ENCODE results near the gene CENPP. TPM values are rescaled to one million over a fixed set of nuclear protein-coding genes. Genes with fewer than 3 reads are reported as not detected.

Gene CENPP
- total and polyA plus RNA-seq, 2 donors, result 2.7 to 20.9 TPM

DNA sequence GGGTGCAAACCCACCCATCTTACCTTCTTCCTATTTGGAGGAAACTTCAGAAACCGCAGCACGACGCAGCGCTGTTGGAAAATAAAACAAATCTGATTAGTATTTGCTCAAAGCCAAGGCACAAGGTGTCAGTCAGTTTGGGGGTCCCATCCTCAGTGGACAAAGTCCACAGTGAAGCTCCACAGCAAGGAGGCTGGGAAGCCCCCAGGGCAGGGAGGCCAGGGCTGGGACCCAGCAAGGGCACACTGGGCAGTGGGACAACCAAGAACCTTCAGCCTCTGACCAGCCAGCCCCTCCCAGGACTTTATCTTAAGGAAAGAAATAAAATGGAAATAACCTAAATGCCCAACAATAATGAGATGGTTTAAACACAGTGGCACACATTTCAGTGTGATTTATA lies 332.9 kb downstream of the CENPP start:
- WGBS, result 98% methylated on average over 4 of the region's 4 CpGs
- H3K4me3 ChIP-seq (ENCODE audit: low read depth, low read length), result no peak overlapping the region
- no peak overlapping the region for H3K27ac ChIP-seq (ENCODE audit: low read depth)
- H3K36me3 ChIP-seq (ENCODE audit: insufficient read depth), result no peaks in the 10 kb centered on the region
- no peaks in the 10 kb centered on the region for H3K4me1 ChIP-seq (ENCODE audit: insufficient read depth)
- DNase-seq (ENCODE audit: extremely low spot score), result no peak

GRCh38 chr9:92659601-92660000 lies 333.8 kb downstream of the CENPP start:
- H3K4me1 ChIP-seq (ENCODE audit: insufficient read depth), result no peaks in the 10 kb centered on the region
- WGBS, result 76% methylated on average over 10 of the region's 10 CpGs
- DNase-seq (ENCODE audit: extremely low spot score), result no peak
- no peak overlapping the region for H3K4me3 ChIP-seq (ENCODE audit: low read depth, low read length)
- no peak overlapping the region for H3K27ac ChIP-seq (ENCODE audit: low read depth)
- no peaks in the 10 kb centered on the region for H3K36me3 ChIP-seq (ENCODE audit: insufficient read depth)

DNA sequence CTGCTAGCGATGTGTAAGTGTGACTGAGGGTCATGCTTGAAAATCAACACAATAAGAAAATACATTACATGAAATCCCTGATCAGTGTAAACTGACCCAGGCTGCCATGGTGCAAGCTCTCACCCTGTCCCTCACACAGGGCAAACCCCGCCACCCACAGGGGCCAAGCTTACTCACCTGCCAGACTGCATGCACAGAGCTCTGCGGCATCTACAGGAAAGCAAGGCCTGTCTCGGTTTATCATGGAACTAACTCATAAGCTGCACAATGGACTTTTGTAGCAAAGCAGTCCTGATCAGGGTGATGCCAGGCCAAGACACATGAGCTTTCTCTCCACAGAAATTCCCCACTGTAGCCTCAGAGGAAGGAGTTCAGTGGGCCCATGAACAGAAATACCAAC lies 334.5 kb downstream of the CENPP start:
- no peak overlapping the region for H3K27ac ChIP-seq (ENCODE audit: low read depth)
- no peak overlapping the region for H3K4me3 ChIP-seq (ENCODE audit: low read depth, low read length)
- H3K4me1 ChIP-seq (ENCODE audit: insufficient read depth), result no peaks in the 10 kb centered on the region
- WGBS, result 82% methylated on average over 4 of the region's 4 CpGs
- DNase-seq (ENCODE audit: extremely low spot score), result no peak
- no peaks in the 10 kb centered on the region for H3K36me3 ChIP-seq (ENCODE audit: insufficient read depth)

DNA sequence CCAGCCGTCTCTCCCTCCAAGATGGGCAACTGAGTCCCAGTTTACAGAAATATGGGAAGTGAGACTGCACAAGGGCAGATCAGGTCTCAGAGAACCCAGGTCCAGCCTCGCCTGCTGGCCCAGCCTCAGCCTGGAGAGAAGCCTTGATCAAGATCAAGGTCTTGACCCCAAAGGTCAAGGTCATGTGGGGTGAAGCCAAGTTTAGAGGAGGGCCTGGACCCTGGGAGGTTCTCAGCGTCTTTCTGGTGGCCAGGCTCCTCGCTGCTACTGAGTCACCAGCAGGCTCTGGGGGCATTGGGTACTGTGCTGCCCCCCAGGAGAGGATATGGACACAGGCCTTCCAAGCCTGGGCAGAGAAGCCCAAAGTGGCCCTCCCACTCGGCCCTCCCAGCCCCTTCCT lies 335.4 kb downstream of the CENPP start:
- Histone ChIP-seq H3K36me3 (ENCODE audit: insufficient read depth) (no peaks in the 10 kb centered on the region), H3K4me1 (ENCODE audit: insufficient read depth) (no peaks in the 10 kb centered on the region), H3K4me3 (ENCODE audit: low read depth, low read length) (no peak overlapping the region), H3K27ac (ENCODE audit: low read depth) (no peak overlapping the region)
- WGBS, result 85% methylated on average over 5 of the region's 5 CpGs
- DNase-seq (ENCODE audit: extremely low spot score), result no peak

DNA sequence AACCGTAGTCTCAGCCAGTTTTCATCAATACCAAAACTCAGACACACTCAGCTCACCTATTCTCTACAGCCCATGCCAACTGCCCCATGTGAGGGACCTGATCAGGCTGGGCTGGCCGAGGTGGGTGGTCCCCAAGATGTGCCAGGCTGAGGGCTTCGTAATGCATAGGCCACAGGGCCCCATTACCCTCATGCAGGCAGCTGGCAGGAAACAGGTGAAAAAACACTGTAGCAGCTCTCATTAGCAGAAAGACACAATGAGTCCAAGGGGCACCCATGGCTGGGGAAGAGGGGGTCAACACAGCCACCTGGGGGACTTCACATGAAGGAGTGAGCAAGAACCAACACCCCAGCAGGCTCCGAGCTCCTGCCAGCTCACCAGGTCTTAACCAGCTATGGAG lies 336.0 kb downstream of the CENPP start:
- Histone ChIP-seq H3K4me3 (ENCODE audit: low read depth, low read length) (no peak overlapping the region), H3K4me1 (ENCODE audit: insufficient read depth) (no peaks in the 10 kb centered on the region), H3K36me3 (ENCODE audit: insufficient read depth) (no peaks in the 10 kb centered on the region), H3K27ac (ENCODE audit: low read depth) (no peak overlapping the region)
- no peak for DNase-seq (ENCODE audit: extremely low spot score)
- whole genome bisulfite sequencing, result 92% methylated on average over 4 of the region's 4 CpGs

DNA sequence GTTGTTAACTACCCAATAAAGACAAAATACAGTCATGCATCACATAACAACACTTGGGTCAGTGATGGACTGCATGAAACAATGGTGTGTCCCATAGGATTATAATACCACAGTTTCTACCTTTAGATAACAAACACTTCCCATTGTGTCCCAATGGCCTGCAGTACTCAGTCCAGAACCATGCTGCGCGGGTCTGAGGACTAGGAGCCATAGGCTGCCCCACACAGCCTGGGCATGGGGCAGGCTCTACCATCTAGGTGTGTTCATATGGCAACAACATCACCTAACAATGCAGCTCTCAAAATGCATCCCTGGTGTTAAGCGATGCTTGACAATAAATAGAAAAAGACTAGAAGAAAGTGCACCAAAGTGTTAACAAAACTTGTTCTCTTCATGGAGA lies 337.4 kb downstream of the CENPP start:
- no peak for DNase-seq (ENCODE audit: extremely low spot score)
- H3K27ac ChIP-seq (ENCODE audit: low read depth), result no peak overlapping the region
- no peak overlapping the region for H3K4me3 ChIP-seq (ENCODE audit: low read depth, low read length)
- 96% methylated on average over 3 of the region's 3 CpGs for WGBS
- H3K36me3 ChIP-seq (ENCODE audit: insufficient read depth), result no peaks in the 10 kb centered on the region
- no peaks in the 10 kb centered on the region for H3K4me1 ChIP-seq (ENCODE audit: insufficient read depth)

DNA sequence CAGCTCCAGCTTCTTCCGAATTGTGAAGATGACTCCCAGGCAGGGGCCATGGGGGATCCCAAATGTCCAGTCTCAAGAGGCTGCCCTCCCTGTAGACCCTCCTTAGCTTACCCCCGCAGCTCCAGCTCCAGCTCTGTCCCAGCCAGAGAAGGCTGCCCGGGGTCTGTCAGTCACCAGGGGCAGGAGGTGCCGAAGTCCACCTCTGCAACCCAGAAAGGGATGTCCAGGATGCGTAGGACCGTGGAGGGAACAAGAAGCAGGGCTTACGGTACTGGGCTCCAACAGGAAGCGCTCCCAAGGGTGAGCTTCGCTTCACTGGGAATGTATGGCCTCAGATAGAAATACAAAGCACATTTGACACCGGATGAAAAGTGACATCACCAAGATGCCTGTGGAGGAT lies 338.2 kb downstream of the CENPP start:
- H3K4me1 ChIP-seq (ENCODE audit: insufficient read depth), result no peaks in the 10 kb centered on the region
- WGBS, result 92% methylated on average over 10 of the region's 10 CpGs
- no peak for DNase-seq (ENCODE audit: extremely low spot score)

DNA sequence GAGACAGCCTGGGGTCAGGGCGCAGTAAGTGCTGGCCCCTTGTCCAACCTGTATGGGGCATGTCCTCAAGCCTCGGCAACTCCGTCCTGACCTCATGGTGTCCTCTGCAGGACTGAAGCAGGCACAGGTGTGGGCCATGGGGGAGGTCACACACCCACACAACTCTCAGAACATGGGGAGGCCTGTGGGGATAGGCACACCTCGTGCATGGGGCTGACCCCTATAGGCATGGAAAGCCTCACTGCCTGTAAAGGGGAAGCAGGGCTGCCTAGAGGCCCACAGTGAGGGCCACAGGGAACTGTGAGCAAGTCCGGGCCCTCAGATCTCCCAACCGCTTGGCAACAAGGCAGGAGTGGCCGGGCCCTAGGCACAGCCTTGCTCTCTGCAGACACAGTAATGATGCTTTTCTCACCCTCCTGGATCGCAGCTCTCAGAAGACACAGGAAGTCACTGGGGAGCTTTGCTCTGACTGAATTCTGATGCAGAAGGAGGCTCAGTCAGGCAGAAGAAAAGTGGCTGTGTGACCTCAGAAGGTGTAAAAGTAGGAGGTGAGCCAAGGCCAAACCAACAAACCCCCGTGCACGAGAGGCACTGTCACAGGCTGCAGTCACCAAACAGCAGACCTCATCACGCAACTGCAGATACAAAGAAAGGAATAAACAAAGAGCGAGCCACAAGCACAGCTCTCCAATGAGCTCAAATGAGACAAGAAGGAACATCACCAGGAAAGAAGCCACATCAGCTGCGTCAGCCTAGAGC lies 338.8 kb downstream of the CENPP start:
- Histone ChIP-seq H3K27ac (ENCODE audit: low read depth) (no peak overlapping the region), H3K4me1 (ENCODE audit: insufficient read depth) (no peaks in the 10 kb centered on the region), H3K36me3 (ENCODE audit: insufficient read depth) (no peaks in the 10 kb centered on the region), H3K4me3 (ENCODE audit: low read depth, low read length) (no peak overlapping the region)
- DNase-seq (ENCODE audit: extremely low spot score), result no peak
- 78% methylated on average over 13 of the region's 13 CpGs for WGBS

More for the DNA sequence above, 338.2 kb downstream of the CENPP start:
- no peak overlapping the region for H3K27ac ChIP-seq (ENCODE audit: low read depth)
- no peak overlapping the region for H3K4me3 ChIP-seq (ENCODE audit: low read depth, low read length)
- H3K36me3 ChIP-seq (ENCODE audit: insufficient read depth), result no peaks in the 10 kb centered on the region

DNA sequence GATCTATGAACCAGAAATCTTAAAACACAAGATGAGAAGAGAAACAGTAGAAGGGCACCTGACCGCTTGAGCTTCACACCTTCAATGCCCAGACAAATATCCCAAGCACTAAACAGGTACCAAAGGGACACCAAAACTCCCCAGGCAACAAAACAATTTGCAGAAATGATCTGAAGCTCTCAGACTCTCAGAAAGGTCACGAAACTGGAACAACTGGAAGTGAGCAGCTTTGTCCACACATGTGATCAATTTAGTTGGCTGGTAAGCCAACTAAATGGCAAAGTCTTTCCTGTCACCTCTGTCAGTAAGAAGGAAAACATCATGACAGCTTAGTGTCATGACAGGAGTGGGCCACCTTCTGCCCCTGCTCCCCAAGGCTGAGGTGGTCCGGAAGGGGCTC lies 340.1 kb downstream of the CENPP start:
- H3K27ac ChIP-seq (ENCODE audit: low read depth), result no peak overlapping the region
- H3K4me1 ChIP-seq (ENCODE audit: insufficient read depth), result no peaks in the 10 kb centered on the region
- H3K4me3 ChIP-seq (ENCODE audit: low read depth, low read length), result no peak overlapping the region
- 86% methylated on average over 3 of the region's 3 CpGs for WGBS
- DNase-seq (ENCODE audit: extremely low spot score), result no peak
- H3K36me3 ChIP-seq (ENCODE audit: insufficient read depth), result no peaks in the 10 kb centered on the region

DNA sequence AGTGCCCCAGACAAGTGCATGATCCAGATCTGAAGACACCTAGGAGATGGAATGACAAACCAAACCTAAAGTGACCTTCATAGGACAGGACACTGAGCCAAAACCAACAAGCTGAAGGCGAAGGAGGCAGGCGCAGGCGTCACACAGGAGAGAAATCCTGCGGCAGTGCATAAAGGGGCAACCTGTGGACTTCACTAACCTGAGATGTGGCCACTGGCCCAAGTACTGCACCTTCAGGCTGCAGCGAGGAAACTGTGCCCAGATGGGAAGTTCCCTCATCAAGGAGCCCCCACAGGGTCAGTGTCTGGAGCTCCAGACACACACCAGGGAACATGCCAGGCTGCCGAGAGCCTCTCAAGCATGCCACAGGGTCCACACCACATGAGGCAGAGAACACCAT lies 340.5 kb downstream of the CENPP start:
- no peak overlapping the region for H3K4me3 ChIP-seq (ENCODE audit: low read depth, low read length)
- H3K27ac ChIP-seq (ENCODE audit: low read depth), result no peak overlapping the region
- 91% methylated on average over 6 of the region's 6 CpGs for WGBS
- no peak for DNase-seq (ENCODE audit: extremely low spot score)
- H3K36me3 ChIP-seq (ENCODE audit: insufficient read depth), result no peaks in the 10 kb centered on the region
- no peaks in the 10 kb centered on the region for H3K4me1 ChIP-seq (ENCODE audit: insufficient read depth)

- no peaks in the 10 kb centered on the region for H3K36me3 ChIP-seq (ENCODE audit: insufficient read depth)
- no peak for DNase-seq (ENCODE audit: extremely low spot score)
- H3K4me1 ChIP-seq (ENCODE audit: insufficient read depth), result no peaks in the 10 kb centered on the region
- H3K4me3 ChIP-seq (ENCODE audit: low read depth, low read length), result no peak overlapping the region
- 91% methylated on average over 8 of the region's 8 CpGs for WGBS
- H3K27ac ChIP-seq (ENCODE audit: low read depth), result no peak overlapping the region
Measured at GRCh38 chr9:92666912-92667532, 341.3 kb downstream of the CENPP start.

DNA sequence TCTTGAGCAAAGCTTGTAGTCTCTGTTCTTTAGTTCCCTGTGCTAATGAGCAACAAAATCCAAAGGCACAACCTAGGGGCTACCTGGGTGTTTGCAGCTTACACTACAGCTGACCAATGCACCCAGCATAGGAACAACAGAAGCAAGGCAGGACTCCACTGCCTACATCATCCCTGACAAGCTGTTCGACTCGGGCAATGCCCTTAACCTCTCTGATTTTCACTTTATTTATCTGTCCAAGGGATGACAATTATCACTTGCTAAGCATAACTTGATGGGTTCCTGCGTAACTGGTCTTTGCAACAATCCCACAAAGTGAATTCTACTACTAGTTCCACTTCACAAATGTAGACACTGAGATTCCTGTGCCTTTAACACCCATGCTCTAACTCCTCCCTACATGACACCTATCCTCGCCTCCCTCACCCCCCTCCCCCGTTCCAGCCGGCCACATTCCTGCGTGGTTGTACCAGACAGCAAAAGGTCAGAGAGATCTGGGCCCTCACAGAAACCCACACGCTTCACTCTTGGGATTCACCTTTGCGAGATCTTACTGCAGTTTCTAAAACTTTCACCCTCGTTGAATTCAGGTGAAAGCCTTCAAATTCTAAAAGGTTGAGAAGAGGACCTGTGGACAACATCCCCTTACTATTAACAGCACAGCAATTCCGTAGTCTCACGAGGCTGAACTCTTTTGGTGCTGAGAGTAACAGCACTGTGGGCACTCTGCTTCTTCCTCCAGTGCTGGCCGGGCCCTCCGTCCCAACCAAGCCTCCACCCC lies 343.2 kb downstream of the CENPP start:
- no peaks in the 10 kb centered on the region for H3K4me1 ChIP-seq (ENCODE audit: insufficient read depth)
- H3K4me3 ChIP-seq (ENCODE audit: low read depth, low read length), result peak overlapping the region; percentile 82
- 18% methylated on average over 14 of the region's 14 CpGs for WGBS
- H3K27ac ChIP-seq (ENCODE audit: low read depth), result no peak overlapping the region
- no peaks in the 10 kb centered on the region for H3K36me3 ChIP-seq (ENCODE audit: insufficient read depth)
- DNase-seq (ENCODE audit: extremely low spot score), result no peak

- DNase-seq (ENCODE audit: extremely low spot score), result no peak
- H3K27ac ChIP-seq (ENCODE audit: low read depth), result no peak overlapping the region
Measured at GRCh38 chr9:92669527-92669889, 343.8 kb downstream of the CENPP start.

More at GRCh38 chr9:92669527-92669889, 343.8 kb downstream of the CENPP start:
- H3K4me3 ChIP-seq (ENCODE audit: low read depth, low read length), result peak overlapping the region; percentile 82
- H3K4me1 ChIP-seq (ENCODE audit: insufficient read depth), result no peaks in the 10 kb centered on the region
- WGBS, result under 1% methylated on average over 29 of the region's 29 CpGs
- no peaks in the 10 kb centered on the region for H3K36me3 ChIP-seq (ENCODE audit: insufficient read depth)

Measured in urinary bladder (tissue), 4 donors.